Stimulated activated CD8-positive, alpha-beta memory T cell treated with anti-CD3 and anti-CD28 coated beads, Interleukin-15, amount 100 ng/mL, for 1 hour (primary cell): ENCODE data around the gene PGA4.
"Not testable (repeated sequence)": the region's sequence is repeated elsewhere in the genome, so short reads cannot be mapped to it uniquely, and the experiment has no call there.

Experiments
- DNase-seq: peaks from one replicate; pipeline ENCODE4 v3.0.0-alpha.2; 2020; ENCODE audit warnings: low read depth

Gene PGA4

DNA sequence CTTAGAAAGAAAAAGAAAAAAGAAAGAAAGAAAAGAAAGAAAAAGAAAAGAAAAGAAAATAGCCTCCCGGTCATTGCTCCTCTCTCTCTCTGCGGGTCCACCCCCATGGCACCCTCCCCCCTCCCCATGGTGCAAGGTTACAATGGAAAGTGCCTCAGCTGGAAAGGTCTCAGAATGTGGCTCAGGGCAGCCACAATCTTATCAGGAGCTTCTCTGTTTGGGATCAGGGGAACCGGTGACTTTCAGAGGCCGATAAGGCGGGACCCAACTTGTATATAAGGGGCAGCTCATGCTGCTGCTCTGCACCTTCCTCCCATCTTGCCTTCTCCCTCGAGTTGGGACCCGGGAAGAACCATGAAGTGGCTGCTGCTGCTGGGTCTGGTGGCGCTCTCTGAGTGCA lies at the start of gene PGA4:
Gene PGA4 (plus strand): TSS at position 301 of the 400 bp plus-strand sequence. CDS start 54 bp downstream, at position 355.
- DNase-seq, result not testable (repeated sequence)

DNA sequence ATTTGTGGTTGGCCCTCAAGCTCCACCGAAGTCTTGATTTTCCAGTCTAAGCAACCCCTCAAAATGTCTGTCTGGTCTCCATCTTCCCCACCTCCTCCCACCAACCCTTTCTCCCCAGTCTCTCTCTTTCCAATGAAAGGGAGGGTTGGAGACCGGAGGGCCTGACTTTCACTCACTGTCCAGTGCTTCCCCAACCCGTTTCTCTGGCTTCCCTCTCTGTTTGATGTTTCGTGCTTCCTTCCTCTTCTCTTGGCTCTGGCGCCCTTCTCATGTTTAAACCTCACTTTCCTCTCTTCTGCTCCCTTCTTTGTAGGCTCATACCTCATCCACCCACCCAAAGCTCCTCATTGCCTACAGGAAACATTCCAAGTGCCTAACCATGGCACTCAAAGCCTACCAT lies 49.8 kb upstream of the PGA4 start:
- no peak for DNase-seq

DNA sequence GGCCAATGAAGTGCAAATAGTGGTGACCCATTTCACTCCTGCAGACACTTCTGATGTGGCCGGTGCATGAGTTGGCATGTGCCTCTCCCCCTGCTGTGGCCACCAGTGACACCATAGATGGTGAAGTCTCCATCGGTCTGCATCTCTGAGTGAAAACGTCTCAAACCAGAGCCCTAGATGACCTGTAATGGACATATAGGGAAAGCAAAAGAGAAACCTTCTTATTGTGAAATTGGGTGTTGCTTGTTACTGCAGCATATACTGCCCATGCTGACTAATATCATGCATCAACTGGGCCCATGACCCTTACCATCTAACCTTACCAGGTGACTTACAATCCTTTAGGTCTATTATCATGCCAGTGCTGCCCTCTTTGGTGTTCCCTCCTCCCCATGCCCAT lies 49.3 kb upstream of the PGA4 start:
- DNase-seq, result no peak

DNA sequence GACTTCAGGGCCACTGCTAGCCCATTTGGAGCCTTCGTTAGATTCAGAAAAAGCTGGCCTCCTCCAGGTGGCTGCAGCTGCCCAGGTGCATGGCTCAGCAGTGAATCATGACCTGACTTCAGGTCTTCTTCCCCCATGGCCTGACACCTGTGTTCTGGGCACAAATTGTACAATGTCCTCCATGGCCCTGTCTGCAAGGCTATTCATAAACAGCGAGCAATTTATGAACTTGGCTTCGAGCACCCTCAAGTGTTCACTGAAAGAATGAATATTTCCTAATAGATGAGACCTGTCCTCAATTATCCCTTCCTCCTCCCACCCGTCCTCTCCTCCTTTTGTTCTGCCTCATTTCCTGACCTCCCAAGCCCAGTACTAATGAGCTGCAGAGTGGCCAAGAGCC lies 48.7 kb upstream of the PGA4 start:
- DNase-seq, result no peak

DNA sequence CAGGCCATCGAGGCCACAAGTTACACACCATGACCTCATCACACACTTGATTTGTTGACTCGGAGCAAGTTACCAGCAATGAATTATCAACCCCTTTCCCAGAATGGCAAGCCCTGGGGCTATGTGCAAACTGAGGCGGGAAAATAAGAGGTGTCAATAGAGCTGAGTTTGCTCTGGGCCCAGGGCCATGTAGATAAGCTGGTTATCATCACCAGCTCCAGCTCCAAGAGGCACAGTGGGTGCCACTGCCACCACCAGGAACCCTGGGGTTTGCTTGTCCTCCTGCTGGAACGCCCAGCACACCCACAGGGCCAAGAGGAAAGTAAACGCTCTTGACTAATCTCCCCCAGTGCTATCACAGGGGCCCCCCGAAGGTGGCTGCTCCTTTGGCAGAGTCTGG lies 47.9 kb upstream of the PGA4 start:
- no peak for DNase-seq

DNA sequence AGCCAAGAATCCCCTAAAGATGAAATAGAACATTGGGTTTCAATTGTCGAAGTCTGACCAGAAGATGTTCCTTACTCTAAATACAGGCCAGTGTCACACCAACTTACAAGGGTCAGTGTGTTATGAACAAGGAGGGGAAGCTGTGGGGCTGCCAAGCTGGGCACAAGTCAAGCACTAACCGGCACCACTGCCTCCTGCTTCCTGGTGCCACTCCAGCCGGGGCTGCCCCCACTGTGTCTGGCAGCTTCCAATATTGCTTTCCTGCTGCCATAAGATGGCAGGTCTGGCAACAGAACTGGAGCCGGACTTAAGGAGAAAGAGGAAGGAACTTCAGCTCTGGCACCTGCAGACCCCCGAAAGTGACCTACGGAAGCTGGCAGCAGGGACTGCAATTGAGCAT lies 47.2 kb upstream of the PGA4 start:
- DNase-seq, result no peak

DNA sequence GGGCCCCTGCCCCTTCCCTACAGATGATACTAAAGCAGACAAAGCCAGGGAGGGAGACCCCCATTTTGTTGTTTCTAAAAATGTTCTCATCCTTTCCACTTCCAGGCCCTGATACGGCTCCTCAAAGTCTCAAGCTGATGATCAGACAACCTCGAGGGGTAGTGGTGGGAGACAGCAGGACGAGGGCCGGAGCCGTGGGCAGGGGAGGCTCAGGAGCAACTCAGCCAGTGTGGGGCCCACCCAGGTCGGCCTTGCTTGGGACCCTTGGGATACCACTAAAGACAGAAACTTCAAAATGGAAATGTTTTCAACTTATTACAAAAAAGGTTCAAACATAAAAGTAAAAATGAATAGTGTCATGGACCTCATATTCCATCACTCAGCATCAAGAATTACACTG lies 45.7 kb upstream of the PGA4 start:
- no peak for DNase-seq

DNA sequence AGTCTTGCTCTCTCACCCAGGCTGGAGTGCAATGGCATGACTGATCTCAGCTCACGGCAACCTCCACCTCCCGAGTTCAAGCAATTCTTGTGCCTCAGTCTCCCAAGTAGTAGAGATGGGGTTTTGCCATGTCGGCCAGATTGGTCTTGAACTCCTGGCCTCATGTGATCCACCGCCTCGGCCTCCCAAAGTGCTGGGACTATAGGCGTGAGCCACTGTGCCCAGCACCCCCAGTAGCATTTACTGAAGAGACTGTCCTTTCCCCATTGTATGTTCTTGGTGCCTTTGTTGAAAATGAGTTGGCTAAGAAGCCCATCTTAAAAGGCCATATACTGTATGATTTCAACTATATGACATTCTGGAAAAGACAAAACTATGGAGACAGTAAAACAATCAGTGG lies 41.9 kb upstream of the PGA4 start:
- DNase-seq, result not testable (repeated sequence)

DNA sequence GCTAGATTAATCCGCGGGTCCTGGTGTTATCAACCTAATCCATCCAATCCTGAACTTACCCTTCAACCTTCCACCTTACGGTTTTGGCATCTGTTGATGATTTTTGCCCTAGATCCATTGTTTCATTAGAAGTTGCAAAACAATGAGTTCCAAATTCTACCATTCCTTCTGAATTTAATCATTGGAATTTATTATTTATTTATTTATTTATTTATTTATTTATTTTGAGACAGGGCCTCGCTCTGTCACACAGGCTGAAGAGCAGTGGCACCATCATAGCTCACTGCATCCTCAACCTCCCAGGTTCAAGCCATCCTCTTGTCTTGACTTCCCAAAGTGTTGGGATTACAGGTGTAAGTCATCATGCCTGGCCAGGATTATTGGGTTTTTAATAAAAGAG lies 40.7 kb upstream of the PGA4 start:
- no peak for DNase-seq

DNA sequence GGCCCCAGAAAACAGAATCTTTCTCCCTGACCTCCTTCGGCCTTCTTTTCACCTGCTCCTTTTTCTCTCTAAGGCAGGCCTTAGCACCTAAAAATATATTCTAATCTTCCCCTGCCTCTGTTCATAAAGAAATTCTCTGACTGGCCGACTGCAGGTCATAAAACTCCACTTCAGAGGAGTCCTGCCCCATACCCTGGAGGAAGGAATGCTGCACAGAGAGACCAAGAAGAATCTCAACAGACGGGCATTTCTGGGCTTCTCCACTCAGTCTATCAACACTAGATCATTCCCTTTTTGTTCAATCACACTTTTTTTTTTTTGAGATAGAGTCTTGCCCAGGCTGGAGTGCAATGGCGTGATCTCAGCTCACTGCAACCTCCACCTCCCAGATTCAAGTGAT lies 38.5 kb upstream of the PGA4 start:
- DNase-seq, result no peak

DNA sequence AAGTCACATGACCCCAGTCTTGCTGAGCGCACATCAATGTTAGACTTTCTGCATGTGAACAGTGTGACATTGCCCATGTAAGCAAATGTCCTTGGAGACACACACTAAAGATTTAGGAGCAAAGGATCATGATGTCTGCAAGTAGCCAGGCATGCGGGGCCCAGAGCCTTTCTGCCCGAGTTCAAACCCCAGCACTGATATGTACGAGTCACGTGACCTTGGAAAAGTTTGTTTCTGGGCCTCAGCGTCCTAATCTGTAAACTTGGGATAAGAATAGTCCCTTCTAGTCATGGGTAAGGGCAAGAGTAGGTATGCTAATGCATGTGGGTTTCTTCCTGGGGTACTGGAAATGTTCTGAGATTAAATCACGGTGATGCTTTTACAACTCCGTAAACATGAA lies 35.6 kb upstream of the PGA4 start:
- DNase-seq, result no peak

DNA sequence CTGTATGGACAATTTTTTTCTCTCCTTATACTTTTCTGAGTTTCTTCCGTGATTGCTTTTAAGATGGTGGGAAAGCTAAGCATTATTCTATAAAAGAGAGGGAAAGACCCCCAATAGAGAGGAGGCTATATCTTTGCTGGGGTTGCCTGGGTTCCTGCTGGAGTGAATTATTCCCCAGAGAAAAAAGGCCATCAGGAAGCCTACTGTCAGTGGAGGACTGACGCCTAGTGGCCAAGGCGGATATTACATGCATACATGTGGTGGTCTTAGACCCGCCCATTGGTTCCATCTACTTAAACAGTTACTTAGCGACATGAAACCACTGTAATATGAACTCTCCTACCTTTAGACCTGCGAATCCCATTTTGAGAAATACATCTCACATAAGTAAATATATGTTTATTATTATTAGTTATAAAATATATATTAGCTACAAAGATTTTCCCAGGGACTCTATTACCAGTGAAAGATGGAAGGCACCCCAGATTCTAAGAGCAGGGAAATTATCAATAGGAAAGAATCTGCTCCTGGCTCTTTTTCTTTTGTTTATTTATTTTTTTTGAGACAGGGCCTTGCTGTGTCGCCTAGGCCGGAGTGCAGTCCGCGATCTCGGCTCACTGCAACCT lies 34.5 kb upstream of the PGA4 start:
- DNase-seq, result peak; percentile 72

DNA sequence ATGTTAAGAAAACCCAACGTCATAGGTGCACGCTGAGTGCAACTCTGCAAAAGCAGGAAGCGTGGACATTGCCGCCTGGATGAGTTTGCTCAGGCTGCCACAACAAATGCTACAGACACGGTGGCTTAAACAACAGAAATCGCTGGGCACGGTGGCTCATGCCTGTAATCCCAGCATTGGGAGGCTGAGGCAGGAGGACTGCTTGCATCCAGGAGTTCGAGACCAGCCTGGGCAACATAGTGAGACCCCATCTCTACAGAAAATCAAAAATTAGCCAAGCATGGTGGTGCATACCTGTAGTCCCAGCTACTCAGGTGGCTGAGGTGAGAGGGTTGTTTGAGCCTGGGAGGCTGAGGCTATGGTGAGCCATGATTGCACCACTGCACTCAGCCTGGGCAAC lies 32.2 kb upstream of the PGA4 start:
- no peak for DNase-seq

DNA sequence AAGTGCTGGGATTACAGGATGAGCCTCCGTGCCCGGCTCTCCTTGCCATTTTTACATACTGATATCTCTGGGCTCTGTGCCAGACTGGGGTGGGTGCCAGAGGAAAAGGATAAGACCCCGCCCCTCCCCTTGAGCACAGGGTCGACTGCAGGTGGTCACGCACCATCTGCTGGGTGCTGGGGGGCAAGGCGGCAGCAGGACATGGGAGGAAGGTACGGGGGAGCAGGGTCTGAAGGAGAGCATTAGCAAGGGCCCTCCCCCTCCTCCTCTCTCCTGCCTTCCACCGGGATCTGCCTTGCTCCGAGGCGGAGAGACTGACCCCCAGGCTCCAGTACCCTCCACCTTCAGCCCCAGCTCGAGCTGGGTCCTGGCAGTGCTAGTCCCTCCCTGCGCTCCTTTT lies 28.6 kb upstream of the PGA4 start:
- no peak for DNase-seq

DNA sequence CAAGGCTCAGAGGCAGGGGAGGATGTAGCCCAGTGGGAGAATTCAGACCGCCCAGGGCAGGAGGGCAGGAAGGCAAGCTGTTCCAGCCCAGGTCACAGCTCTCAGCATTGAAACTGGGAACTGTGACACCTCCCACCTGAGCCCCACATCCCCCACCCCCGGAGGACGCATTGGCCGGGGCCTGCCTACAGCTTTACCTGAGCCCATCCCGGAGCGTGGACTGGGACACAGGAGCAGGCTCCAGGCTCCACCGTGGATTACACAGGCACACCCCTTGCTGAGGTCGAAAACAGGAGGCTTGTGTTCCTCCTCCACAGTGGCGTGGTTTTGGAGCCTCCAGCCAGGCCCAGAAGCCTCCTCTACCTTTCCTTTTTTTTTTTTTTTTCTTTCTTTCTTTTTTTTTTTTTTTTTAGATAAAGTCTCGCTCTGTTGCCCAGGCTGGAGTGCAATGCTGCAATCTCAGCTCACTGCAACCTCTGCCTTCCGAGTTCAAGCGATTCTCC lies 27.9 kb upstream of the PGA4 start:
- DNase-seq, result no peak

DNA sequence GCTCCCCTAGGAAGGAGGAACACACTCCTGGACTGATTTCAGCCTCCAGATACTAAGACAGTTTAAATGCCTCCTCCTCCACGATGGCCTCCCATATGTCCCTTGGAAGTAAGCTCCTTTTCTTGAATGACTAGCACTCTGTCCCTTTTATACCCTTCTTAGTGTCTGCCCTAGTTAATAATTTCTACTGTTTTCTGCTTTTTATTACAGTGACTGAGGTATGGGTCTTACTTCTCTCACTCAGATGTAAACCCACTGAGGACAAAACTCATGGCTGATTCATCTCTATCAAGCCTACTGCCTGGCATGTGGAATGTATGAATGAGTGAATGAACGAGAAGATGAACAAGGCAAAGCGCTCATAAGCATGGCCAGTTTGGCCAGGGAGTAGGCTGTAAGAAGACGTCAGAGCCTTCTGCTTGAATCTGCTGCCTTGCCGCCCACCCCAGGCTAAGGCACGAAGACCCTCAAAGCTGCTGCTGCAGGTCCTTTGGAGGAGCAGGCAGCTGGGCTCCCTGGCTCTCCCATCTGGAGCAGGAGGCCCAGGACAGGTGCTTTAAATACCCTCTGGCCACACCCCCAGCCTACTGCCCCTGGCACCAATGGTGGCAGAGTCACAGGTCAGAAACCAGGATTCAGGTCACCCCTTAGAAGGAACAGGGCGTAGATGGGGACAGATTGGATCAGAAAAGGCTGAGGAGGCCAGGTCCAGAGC lies 27.0 kb upstream of the PGA4 start:
- DNase-seq, result no peak

DNA sequence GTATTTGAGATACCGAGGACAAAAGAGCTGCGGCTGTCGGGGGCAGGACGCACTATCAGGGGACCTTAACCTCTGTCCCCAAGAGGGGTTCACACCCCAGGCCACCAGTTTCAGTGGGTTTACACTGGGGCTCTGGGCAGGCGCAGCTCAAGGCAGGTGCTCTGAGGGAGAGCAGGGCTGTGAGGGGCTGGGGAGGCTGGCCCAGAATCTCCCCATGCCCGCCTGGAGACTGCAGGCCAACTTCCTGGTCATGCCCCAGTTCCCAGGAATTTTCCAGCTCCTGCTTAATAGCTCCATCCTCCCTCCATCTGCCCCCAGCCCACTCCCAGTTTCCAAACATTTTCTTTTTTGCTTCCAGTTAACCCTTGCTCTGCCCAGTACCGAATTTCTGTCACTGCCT lies 26.4 kb upstream of the PGA4 start:
- DNase-seq, result no peak

DNA sequence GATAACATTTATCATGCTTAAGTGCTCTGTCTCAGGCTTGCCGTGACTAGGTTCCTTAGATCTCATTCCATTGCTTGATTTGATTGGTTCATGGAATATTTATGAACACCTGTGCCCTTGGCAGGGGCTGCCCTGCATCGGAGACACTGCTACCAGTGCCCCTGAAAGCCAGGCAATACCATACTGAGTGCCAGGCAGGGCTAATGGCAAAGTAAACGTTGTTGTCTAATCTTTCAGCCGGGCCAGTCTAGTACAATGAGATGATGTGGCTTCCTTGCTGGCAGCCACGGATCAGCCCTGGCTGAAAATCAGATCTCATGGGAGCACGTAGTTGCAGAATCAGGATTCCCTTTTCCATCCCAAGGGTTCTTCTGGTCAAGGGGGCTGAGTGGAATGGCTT lies 23.8 kb upstream of the PGA4 start:
- DNase-seq, result no peak

DNA sequence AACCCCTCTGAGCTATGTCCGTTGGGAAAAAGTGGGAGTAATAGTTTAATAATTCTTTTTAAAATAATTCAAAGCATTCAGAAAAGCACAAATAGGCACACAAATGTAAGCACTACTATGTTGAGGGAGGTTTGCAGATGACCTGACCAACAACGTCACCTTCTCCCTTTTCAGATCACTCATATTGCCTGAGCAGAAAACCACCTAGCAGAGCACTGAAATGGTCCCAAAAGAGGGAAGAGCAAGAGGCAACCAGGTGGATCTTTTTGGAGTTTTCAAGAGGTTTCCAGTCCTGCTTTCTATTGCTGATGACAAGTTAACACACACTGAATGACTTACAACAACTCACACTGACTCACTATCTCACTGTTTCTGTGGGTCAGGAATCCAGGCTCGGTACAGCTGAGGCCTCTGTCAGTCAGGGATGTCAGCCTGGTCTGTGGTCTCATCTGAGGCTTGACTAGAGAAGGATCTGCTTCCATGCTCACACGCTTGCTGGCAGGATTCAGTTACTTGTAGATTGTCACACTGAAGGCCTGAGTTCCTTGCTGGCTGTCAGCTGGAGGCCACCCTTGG lies 23.1 kb upstream of the PGA4 start:
- DNase-seq, result no peak

DNA sequence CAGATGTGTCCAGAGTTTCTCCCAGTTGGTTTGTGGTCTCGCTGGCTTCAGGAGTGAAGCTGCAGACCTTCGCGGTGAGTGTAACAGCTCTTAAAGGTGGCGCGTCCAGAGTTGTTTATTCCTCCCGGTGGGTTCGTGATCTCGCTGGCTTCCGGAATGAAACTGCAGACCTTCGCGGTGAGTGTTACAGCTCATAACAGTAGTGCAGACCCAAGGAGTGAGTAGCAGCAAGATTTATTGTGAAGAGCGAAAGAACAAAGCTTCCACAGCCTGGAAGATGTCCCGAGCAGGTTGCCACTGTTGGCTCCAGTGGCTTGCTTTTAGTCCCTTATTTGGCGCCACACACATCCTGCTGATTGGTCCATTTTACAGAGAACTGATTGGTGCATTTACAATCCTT lies 20.7 kb upstream of the PGA4 start:
- no peak for DNase-seq

DNA sequence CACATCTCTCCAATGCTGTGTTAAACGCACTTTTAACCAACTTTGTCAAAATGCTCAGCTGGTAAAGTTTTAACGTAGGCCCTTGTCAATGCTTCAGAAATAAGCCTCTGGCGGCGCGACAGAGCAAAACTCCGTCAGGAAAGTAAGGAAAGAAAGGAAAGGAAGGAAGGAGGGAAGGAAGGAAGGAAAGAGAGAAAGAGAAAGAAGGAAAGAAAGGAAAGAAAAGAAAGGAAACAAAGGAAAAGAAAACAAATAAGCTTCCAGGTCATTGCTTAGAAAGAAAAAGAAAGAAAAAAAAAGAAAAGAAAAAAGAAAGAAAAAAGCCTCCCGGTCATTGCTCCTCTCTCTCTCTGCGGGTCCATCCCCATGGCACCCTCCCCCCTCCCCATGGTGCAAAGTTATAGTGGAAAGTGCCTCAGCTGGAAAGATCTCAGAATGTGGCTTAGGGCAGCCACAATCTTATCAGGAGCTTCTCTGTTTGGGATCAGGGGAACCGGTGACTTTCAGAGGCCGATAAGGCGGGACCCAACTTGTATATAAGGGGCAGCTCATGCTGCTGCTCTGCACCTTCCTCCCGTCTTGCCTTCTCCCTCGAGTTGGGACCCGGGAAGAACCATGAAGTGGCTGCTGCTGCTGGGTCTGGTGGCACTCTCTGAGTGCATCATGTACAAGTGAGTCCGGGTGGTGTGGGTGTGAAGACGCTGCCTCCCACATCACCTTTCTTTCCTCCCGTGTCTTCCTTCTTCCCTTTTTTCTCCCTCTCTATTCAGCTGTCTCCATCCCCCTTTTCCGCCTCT lies 19.0 kb upstream of the PGA4 start, which contains the start of gene PGA3:
Gene PGA3 (plus strand): TSS at position 566 of the 797 bp plus-strand sequence. CDS start 50 bp downstream, at position 616.
- DNase-seq, result not testable (repeated sequence)

DNA sequence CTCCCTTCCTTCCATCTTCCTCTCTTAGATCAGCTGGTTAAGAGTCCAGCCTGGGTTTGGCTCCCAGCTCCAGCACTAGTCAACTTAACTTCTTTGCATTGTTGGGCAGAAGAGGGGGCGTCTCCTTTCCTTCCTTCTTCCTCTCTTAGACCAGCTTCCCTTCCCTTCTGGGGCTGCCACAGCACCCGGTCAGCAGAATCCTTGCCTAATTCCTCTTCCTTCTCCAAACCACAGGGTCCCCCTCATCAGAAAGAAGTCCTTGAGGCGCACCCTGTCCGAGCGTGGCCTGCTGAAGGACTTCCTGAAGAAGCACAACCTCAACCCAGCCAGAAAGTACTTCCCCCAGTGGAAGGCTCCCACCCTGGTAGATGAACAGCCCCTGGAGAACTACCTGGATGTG lies 18.3 kb upstream of the PGA4 start:
- not testable (repeated sequence) for DNase-seq
